Left lung (tissue), 10 donors: ENCODE measurements around the gene ADCY2. TPM values are rescaled to one million over a fixed set of nuclear protein-coding genes. Genes with fewer than 3 reads are reported as not detected.

Experiments
- ATAC-seq: fragments of 200-7000 bp; cut with Tn5 transposase; one replicate; pipeline ENCODE4 v1.9.1; 2020; ENCODE audit warnings: moderate library complexity
- DNase-seq, 4 donors: peaks; one replicate each; pipeline ENCODE4 v3.0.0-alpha.2; 2013 to 2020
- H3K27ac ChIP-seq, 2 donors: fragments of 200-600 bp; sonication (generic) in 1 of 2; one replicate each; pipeline versions ENCODE4 v1.5.0 to v1.8.0; 2020 to 2021
- H3K27me3 ChIP-seq, 2 donors: fragments of 200-600 bp; sonication (generic) in 1 of 2; one replicate each; pipeline versions ENCODE4 v1.5.0 to v1.8.0; 2020 to 2021
- H3K36me3 ChIP-seq, 2 donors: fragments of 200-600 bp; sonication (generic) in 1 of 2; one replicate each; pipeline versions ENCODE4 v1.5.0 to v1.8.0; 2020 to 2021
- H3K4me1 ChIP-seq, 2 donors: fragments of 200-600 bp; one replicate each; pipeline ENCODE4 v1.8.0; 2021
- H3K4me3 ChIP-seq, 2 donors: fragments of 200-600 bp; sonication (generic) in 1 of 2; one replicate each; pipeline versions ENCODE4 v1.5.0 to v1.8.0; 2020 to 2021; ENCODE audit warnings: mild to moderate bottlenecking in 1 of 2
- H3K9me3 ChIP-seq, 2 donors: fragments of 200-600 bp; sonication (generic) in 1 of 2; one replicate each; pipeline versions ENCODE4 v1.5.0 to v1.8.0; 2020 to 2021
- intact Hi-C, 2 donors: fragments of 100-400 bp; cut with DNase I; formaldehyde crosslinking; loops; one replicate each; pipeline versions ENCODE4 v1.11.2 to v1.14.2; 2022
- polyA plus RNA-seq, 6 donors: library from polyadenylated mRNA; unstranded; fragments of 120-200 nt; gene quantifications; one replicate each; pipeline ENCODE4 v1.2.1, GENCODE V29; 2013; ENCODE audit not compliant: insufficient read length in 6 of 6
- total RNA-seq, 2 donors: library from RNA; stranded (reverse); fragmentation: NEBNext Ultra II Directional; extraction: Animal tissue kit (Norgen Biotek cat#: 25700); gene quantifications; one replicate each; pipeline ENCODE4 v1.2.1, GENCODE V29; 2021
- TF ChIP-seq, protein P1 (sequence below), 2 donors: fragments of 200-600 bp; sonication (generic) in 1 of 2; IDR thresholded peaks; one replicate each; pipeline versions ENCODE4 v1.5.0 to v1.8.0; 2021; ENCODE audit warnings: antibody characterized with exemption in 2 of 2
- donor health status: DM: no; HTN: yes; CAD: no.
- donor health status: DM: no; HTN: no; CAD: no.

ADCY2 gene
- total and polyA plus RNA-seq, 8 donors = 0.34 to 14.0 (median 9.6) TPM

DNA sequence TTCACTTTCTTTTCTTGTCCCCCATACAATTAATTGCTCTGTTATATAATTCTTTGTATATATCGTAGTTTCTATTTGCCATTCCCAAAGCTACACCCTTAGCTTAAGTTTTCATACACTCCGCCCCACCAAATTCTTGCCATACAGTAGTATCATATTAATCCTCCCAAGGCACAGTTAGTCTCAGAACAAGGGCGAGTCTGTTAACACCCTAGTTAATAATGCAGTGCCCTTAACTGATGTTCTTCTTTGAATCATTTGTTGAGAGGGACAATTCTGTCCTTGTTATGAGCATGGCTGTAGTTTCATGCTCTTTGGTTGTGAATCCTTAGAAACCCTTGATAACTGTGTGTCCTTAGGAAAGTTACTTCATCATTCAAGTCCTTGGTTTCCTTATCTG lies 248.8 kb downstream of the ADCY2 start:
- Histone ChIP-seq H3K27me3 (no peaks in the 10 kb centered on the region), H3K27ac (no peak overlapping the region), H3K4me3 (no peak overlapping the region), H3K36me3 (no peaks in the 10 kb centered on the region), H3K4me1 (no peaks in the 10 kb centered on the region), H3K9me3 (peaks cover 0 to 11% of the 10 kb centered on the region in 2 donors)
- ATAC-seq = no peak
- intact Hi-C loops = no loop called here
- DNase-seq = no peak
- TF ChIP-seq, protein P1, sequence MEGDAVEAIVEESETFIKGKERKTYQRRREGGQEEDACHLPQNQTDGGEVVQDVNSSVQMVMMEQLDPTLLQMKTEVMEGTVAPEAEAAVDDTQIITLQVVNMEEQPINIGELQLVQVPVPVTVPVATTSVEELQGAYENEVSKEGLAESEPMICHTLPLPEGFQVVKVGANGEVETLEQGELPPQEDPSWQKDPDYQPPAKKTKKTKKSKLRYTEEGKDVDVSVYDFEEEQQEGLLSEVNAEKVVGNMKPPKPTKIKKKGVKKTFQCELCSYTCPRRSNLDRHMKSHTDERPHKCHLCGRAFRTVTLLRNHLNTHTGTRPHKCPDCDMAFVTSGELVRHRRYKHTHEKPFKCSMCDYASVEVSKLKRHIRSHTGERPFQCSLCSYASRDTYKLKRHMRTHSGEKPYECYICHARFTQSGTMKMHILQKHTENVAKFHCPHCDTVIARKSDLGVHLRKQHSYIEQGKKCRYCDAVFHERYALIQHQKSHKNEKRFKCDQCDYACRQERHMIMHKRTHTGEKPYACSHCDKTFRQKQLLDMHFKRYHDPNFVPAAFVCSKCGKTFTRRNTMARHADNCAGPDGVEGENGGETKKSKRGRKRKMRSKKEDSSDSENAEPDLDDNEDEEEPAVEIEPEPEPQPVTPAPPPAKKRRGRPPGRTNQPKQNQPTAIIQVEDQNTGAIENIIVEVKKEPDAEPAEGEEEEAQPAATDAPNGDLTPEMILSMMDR (IDR thresholded peaks at IDR 0.05) = no peak

DNA sequence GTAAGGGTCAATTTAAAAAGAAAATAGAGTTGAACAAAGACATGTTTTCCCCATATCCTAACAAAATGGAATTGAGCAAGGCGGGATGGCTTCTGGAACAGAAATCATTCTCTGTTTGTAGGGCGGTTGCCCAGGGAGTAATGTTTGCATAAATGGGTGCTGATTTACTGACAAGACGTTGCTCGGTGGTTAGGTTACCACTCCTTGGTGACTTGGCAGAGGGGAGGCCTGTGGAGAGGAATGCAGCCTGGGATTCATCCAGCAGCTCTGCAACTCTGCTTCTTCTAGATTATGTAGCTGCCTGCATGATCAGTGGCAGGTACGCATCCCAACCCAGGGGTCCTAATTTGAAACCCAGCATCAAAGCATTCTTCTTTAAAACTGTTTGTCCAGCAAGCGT lies 254.8 kb downstream of the ADCY2 start:
- no peak for ATAC-seq
- Histone ChIP-seq H3K27ac (no peak overlapping the region), H3K4me1 (no peaks in the 10 kb centered on the region), H3K4me3 (no peak overlapping the region), H3K36me3 (no peaks in the 10 kb centered on the region), H3K27me3 (no peaks in the 10 kb centered on the region), H3K9me3 (no peaks in the 10 kb centered on the region)
- no peak for DNase-seq
- intact Hi-C loops = no loop called here
- TF ChIP-seq, protein P1 (IDR thresholded peaks at IDR 0.05) = no peak

DNA sequence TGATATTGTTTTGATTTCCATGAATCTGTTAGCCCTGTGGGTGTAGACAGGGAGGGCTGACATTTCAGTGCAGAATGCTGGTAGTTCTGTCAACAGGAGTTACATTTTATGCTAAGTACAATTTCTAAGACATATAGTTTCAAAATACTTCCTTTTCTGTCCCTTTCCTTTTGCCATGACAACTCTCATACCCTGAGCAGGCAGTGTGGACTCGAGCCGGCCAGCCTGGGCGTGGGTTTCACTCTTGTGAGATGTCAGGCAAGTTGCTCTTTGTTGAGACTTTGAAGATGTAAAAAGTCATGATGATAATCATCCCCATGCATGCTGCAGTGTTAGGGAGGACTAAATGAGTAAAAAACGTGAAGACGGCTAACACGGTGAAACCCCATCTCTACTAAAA lies 257.1 kb downstream of the ADCY2 start:
- Histone ChIP-seq H3K4me1 (no peaks in the 10 kb centered on the region), H3K9me3 (no peaks in the 10 kb centered on the region), H3K27ac (no peak overlapping the region), H3K36me3 (no peaks in the 10 kb centered on the region), H3K4me3 (no peak overlapping the region), H3K27me3 (no peaks in the 10 kb centered on the region)
- ATAC-seq (no peak), DNase-seq (no peak)
- TF ChIP-seq, protein P1 (IDR thresholded peaks at IDR 0.05) = no peak
- intact Hi-C loops = no loop called here

DNA sequence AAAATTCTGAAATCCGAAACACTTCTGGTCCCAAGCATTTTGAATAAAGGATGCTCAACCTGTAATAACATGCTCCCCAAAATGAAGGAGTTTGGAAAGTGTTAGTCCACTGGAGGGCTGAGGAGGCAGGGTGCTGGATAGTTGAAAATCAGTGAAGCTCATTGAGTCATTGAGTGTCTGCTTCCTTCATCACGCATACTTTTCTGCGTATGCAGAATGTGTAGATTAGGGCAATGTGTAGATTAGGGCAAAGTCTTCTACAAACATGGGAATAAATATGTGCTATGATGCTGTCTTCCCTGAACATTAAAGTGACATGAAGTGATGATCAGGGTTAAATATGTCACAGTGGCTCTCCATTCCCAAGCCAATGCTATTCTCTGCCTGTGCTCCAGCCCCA lies 261.2 kb downstream of the ADCY2 start:
- TF ChIP-seq, protein P1 (IDR thresholded peaks at IDR 0.05) = no peak
- DNase-seq (no peak), ATAC-seq (no peak)
- Histone ChIP-seq H3K4me3 (no peak overlapping the region), H3K9me3 (no peaks in the 10 kb centered on the region), H3K4me1 (no peaks in the 10 kb centered on the region), H3K27ac (no peak overlapping the region), H3K27me3 (no peaks in the 10 kb centered on the region), H3K36me3 (no peaks in the 10 kb centered on the region)
- intact Hi-C loops = no loop called here

DNA sequence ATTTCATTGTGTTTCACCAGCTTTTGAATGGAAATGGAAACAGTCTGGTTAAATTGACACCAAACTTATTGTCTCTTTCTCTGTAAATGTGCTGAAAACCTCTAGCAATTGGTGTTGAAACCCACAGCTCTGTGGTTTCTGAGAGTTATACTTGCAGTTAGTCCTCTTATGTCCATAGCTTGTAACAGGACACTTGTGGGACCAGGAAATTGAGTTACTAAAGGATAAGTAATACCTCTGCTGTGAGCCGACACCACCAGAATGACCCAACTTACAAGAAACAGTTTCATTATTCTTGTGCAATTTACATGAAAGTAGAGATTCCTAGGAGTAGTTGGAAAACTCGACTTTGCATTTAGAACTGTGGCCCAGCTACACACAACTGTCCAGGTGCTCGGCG lies 263.5 kb downstream of the ADCY2 start:
- Histone ChIP-seq H3K4me3 (no peak overlapping the region), H3K27ac (no peak overlapping the region), H3K4me1 (no peaks in the 10 kb centered on the region), H3K36me3 (no peaks in the 10 kb centered on the region), H3K27me3 (no peaks in the 10 kb centered on the region), H3K9me3 (no peaks in the 10 kb centered on the region)
- intact Hi-C loops = no loop called here
- TF ChIP-seq, protein P1 (IDR thresholded peaks at IDR 0.05) = no peak
- ATAC-seq (no peak), DNase-seq (no peak)
